Thyroid gland (tissue), 4 donors: ENCODE data around the gene UTP18.

Experiments used
- CTCF ChIP-seq, 6 experiments: fragments of 200-600 bp in 3 of 6; fragments of 450-650 bp in 3 of 6; sonication (generic) in 3 of 6; IDR thresholded peaks; one replicate each; pipeline ENCODE4 v1.5.1; 2016 to 2019; ENCODE audit warnings: antibody characterized with exemption in 6 of 6, mild to moderate bottlenecking in 2 of 6, inconsistent platforms in 1 of 6, moderate library complexity in 1 of 6
- POLR2A ChIP-seq, 2 donors: fragments of 450-650 bp; IDR thresholded peaks; one replicate each; pipeline ENCODE4 v1.6.1; 2017; ENCODE audit warnings: antibody characterized with exemption in 2 of 2, mild to moderate bottlenecking in 2 of 2, moderate library complexity in 1 of 2

GRCh38 chr17:51341457-51341856, 81.1 kb downstream of the UTP18 start:
- no peak for TF ChIP-seq CTCF (IDR thresholded peaks at IDR 0.05)
- TF ChIP-seq POLR2A (IDR thresholded peaks at IDR 0.05): no peak
